Smooth muscle cell (in vitro differentiated cells): ENCODE data around the gene CFAP410. TPM values are rescaled to one million over a fixed set of nuclear protein-coding genes. Genes with fewer than 3 reads are reported as not detected.

Experiments used
- DNase-seq: peaks from one replicate; lab custom pipeline; 2025; ENCODE audit not compliant: unreplicated experiment; lab: John Stamatoyannopoulos, UW
- H2AFZ ChIP-seq: fragments of 200-600 bp; sonication (generic); 2 replicates; pipeline ENCODE4 v1.6.0; 2016; ENCODE audit warnings: antibody characterized with exemption, low read depth, mild to moderate bottlenecking
- H3F3A ChIP-seq: fragments of 200-600 bp; sonication (generic); 2 replicates; pipeline ENCODE4 v1.6.0; 2017; ENCODE audit warnings: antibody characterized with exemption, low read depth
- H3K27ac ChIP-seq: fragments of 200-600 bp; sonication (generic); 2 replicates; pipeline ENCODE4 v1.5.1; 2016; ENCODE audit warnings: low read depth, mild to moderate bottlenecking
- H3K27me3 ChIP-seq: fragments of 200-600 bp; sonication (generic); 2 replicates; pipeline ENCODE4 v1.6.1; 2016; ENCODE audit warnings: low read depth, mild to moderate bottlenecking
- H3K36me3 ChIP-seq: fragments of 200-600 bp; sonication (generic); 2 replicates; pipeline ENCODE4 v1.5.1; 2016; ENCODE audit warnings: low read depth
- H3K4me1 ChIP-seq: fragments of 200-600 bp; sonication (generic); 2 replicates; pipeline ENCODE4 v1.5.1; 2016; ENCODE audit warnings: low read depth
- H3K4me2 ChIP-seq: fragments of 200-600 bp; sonication (generic); 2 replicates; pipeline ENCODE4 v1.6.0; 2016; ENCODE audit warnings: mild to moderate bottlenecking
- H3K4me3 ChIP-seq: fragments of 200-600 bp; sonication (generic); 2 replicates; pipeline ENCODE4 v1.5.1; 2016; ENCODE audit warnings: mild to moderate bottlenecking
- H3K79me2 ChIP-seq: fragments of 200-600 bp; sonication (generic); 2 replicates; pipeline ENCODE4 v1.6.0; 2016; ENCODE audit warnings: low read depth, mild to moderate bottlenecking
- H3K9ac ChIP-seq: fragments of 200-600 bp; sonication (generic); 2 replicates; pipeline ENCODE4 v1.6.0; 2016; ENCODE audit warnings: low read depth
- H3K9me3 ChIP-seq: fragments of 200-600 bp; sonication (generic); replicated peaks from 2 replicates; pipeline ENCODE4 v1.5.1; 2016; ENCODE audit warnings: low read depth
- H4K20me1 ChIP-seq: fragments of 200-600 bp; sonication (generic); 2 replicates; pipeline ENCODE4 v1.6.0; 2016; ENCODE audit warnings: low read depth
- WGBS: methylation state at CpG from one replicate; pipeline ENCODE4 v1.1.7; 2016; ENCODE audit warnings: low lambda C conversion rate; 5-methylcytosine and 5-hydroxymethylcytosine counted together
- polyA plus RNA-seq: library from polyadenylated mRNA; unstranded; fragments of >200 nt; fragmentation: Nextera tagmentation; extraction: Ambion mirVana; gene quantifications from 2 replicates; pipeline ENCODE4 v1.2.1, GENCODE V29; 2016
- total RNA-seq: library from RNA; depleted of rRNA; stranded (reverse); fragments of >200 nt; gene quantifications from 2 replicates; pipeline ENCODE4 v1.2.3, GENCODE V29; 2014
- TF ChIP-seq, protein P1 (sequence below): fragments of 200-600 bp; sonication (generic); IDR thresholded peaks from 2 replicates; pipeline ENCODE4 v1.5.1; 2017; ENCODE audit warnings: borderline replicate concordance, mild to moderate bottlenecking, antibody characterized with exemption; ENCODE audit not compliant: insufficient read depth, poor library complexity, severe bottlenecking

Gene CFAP410
- total and polyA plus RNA-seq, 2 experiments from 2014 or later = 6.5 to 21.7 TPM

- H2AFZ ChIP-seq = no peak overlapping the region
- H3K4me1 ChIP-seq = no peaks in the 10 kb centered on the region
- H3K27me3 ChIP-seq = peaks cover 7% of the 10 kb centered on the region
- H3K4me2 ChIP-seq = no peak overlapping the region
- H4K20me1 ChIP-seq = no peaks in the 10 kb centered on the region
- H3K27ac ChIP-seq = no peak overlapping the region
- no peaks in the 10 kb centered on the region for H3K79me2 ChIP-seq
- H3F3A ChIP-seq = no peaks in the 10 kb centered on the region
- no peaks in the 10 kb centered on the region for H3K9me3 ChIP-seq
- H3K4me3 ChIP-seq = no peak overlapping the region
- TF ChIP-seq, protein P1, sequence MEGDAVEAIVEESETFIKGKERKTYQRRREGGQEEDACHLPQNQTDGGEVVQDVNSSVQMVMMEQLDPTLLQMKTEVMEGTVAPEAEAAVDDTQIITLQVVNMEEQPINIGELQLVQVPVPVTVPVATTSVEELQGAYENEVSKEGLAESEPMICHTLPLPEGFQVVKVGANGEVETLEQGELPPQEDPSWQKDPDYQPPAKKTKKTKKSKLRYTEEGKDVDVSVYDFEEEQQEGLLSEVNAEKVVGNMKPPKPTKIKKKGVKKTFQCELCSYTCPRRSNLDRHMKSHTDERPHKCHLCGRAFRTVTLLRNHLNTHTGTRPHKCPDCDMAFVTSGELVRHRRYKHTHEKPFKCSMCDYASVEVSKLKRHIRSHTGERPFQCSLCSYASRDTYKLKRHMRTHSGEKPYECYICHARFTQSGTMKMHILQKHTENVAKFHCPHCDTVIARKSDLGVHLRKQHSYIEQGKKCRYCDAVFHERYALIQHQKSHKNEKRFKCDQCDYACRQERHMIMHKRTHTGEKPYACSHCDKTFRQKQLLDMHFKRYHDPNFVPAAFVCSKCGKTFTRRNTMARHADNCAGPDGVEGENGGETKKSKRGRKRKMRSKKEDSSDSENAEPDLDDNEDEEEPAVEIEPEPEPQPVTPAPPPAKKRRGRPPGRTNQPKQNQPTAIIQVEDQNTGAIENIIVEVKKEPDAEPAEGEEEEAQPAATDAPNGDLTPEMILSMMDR = no peak
- no peak for DNase-seq
- H3K36me3 ChIP-seq = no peaks in the 10 kb centered on the region
- no peak overlapping the region for H3K9ac ChIP-seq
- 97% methylated on average over 20 of the region's 22 CpGs for WGBS
Observed at GRCh38 chr21:44365967-44366585, 26.9 kb upstream of the CFAP410 start.

- no peak overlapping the region for H3K4me3 ChIP-seq
Observed at GRCh38 chr21:44365251-44365966, 26.2 kb upstream of the CFAP410 start.

DNA sequence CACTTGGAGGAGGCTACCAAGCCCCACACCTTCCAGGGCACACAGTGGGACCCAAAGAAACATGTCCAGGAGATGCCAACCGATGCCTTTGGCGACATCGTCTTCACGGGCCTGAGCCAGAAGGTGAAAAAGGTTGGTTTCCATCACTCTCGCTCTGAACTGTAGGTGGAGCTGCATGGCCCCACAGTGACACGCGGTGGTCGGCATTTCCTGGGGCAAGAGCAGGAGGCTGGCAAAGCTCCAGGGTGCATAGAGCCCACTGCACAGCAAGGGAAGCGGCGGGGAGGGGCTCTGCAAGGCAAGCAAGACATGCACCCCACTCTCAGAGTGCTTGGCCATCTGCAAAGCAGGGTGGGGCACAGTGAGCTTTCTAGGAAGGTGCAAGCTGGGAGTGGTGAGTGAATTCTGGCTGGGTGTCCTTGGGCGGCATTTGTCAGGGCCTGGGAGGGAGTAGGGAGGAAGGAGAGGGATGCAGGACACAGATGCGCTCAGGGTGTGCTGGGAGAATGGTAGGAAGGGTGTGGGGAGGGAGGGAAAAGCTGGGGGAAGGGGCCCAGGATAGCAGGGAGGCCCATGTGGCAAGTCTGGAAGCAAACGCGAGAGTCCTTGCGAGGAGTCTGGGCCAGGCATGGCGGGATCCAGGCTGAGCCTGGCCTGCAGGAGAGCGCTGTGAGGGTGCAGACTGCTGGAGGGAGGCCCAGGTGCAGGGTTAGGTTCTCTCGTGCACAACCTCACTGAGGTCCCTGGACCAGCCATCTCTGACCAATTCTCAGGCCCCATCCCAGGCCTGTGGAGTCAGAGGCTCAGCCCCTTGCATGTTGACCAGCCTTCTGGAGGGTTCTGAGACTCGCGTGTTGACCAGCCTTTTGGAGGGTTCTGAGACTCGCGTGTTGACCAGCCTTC, 25.2 kb upstream of the CFAP410 start:
- H3K27me3 ChIP-seq = peaks cover 7% of the 10 kb centered on the region
- DNase-seq = no peak
- no peak overlapping the region for H3K4me3 ChIP-seq
- TF ChIP-seq, protein P1 = no peak
- no peaks in the 10 kb centered on the region for H3K36me3 ChIP-seq
- H3K4me2 ChIP-seq = no peak overlapping the region
- no peaks in the 10 kb centered on the region for H3K79me2 ChIP-seq
- H3K9me3 ChIP-seq = no peaks in the 10 kb centered on the region
- WGBS = 88% methylated on average over 22 of the region's 22 CpGs
- no peak overlapping the region for H3K27ac ChIP-seq
- no peaks in the 10 kb centered on the region for H3F3A ChIP-seq
- no peaks in the 10 kb centered on the region for H4K20me1 ChIP-seq
- H3K4me1 ChIP-seq = no peaks in the 10 kb centered on the region
- H3K9ac ChIP-seq = no peak overlapping the region
- H2AFZ ChIP-seq = no peak overlapping the region

More at GRCh38 chr21:44365251-44365966, 26.2 kb upstream of the CFAP410 start:
- TF ChIP-seq, protein P1 = no peak
- no peaks in the 10 kb centered on the region for H3F3A ChIP-seq
- H3K9me3 ChIP-seq = no peaks in the 10 kb centered on the region
- no peak overlapping the region for H2AFZ ChIP-seq
- H4K20me1 ChIP-seq = no peaks in the 10 kb centered on the region
- no peak for DNase-seq
- H3K4me2 ChIP-seq = no peak overlapping the region
- WGBS = 91% methylated on average over 16 of the region's 18 CpGs
- no peak overlapping the region for H3K27ac ChIP-seq
- H3K9ac ChIP-seq = no peak overlapping the region
- H3K27me3 ChIP-seq = peaks cover 7% of the 10 kb centered on the region
- H3K4me1 ChIP-seq = no peaks in the 10 kb centered on the region
- H3K36me3 ChIP-seq = no peaks in the 10 kb centered on the region
- H3K79me2 ChIP-seq = no peaks in the 10 kb centered on the region
